IPS-18c (cell line): ENCODE results near the gene PRKG1.
"Not testable (repeated sequence)": the region's sequence is repeated elsewhere in the genome, so short reads cannot be mapped to it uniquely, and the experiment has no call there.

Experiments
- H3K4me3 ChIP-seq: 2 replicates; pipeline ENCODE4 v1.7.0; 2013; ENCODE audit warnings: low read depth, mild to moderate bottlenecking, low read length, moderate library complexity; ENCODE audit not compliant: insufficient read depth
- H3K9me3 ChIP-seq: one replicate; pipeline ENCODE4 v1.6.1; 2013; ENCODE audit warnings: mild to moderate bottlenecking, low read length, moderate library complexity; ENCODE audit not compliant: control insufficient read depth, insufficient read depth

The PRKG1 gene

DNA sequence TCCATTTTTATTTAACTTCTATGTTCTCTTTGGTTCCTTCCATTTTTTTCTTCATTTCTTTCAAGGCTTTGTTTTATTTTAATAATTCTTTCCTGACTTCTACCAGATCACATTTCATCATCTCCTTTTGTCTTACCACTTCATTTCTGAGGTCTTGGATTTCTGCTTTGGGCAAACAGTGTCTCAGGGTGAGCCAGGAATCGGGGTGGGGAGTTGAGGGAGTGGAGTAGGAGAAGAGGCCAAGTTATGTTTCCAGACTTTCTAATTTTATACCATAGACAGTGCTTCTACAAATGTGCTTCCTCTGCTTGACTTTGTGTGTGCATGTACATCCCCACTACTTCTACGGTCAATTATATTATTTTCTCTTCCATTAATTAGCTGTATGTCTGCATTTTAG is 112.1 kb downstream of the PRKG1 start:
- Histone ChIP-seq H3K9me3 (no peaks in the 10 kb centered on the region), H3K4me3 (no peak overlapping the region)

DNA sequence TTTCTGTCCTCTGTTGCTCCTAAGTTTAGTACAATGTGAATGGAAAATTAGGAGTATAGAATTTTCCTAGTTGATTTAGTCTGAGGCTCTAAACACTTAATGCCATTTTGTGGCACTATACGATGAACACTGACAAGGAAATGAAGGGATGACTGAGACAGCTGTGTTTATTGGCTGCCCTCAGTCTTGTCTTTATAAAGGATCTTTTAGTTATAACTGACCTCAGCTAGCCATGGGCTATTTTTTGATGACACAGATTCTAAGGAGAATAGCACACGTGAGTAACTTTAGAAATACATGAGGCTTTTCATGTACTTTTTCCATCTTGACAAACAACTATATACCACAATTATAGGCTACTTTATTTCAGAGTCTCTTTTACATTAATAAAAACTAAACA is 113.7 kb downstream of the PRKG1 start:
- no peak overlapping the region for H3K4me3 ChIP-seq
- no peaks in the 10 kb centered on the region for H3K9me3 ChIP-seq

DNA sequence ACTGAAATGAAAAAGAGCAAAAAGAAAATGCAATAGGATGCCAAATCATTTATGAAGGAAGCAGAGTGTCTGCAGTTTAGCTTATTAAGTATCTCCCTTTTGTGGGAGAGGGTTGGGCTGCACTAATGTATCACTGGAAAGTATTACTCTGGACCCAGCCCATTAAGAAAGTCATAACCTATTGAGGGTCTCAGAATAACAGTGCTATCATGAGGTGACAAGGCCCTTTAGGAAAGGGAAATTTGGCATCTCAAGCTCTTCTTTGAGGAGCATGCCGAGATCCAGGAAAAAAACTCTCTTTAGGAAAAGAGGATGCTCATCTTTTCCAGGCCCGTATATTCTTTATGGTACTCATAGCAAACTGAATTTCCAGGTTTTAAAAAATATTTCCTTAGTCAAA is 114.6 kb downstream of the PRKG1 start:
- no peak overlapping the region for H3K4me3 ChIP-seq
- no peaks in the 10 kb centered on the region for H3K9me3 ChIP-seq

DNA sequence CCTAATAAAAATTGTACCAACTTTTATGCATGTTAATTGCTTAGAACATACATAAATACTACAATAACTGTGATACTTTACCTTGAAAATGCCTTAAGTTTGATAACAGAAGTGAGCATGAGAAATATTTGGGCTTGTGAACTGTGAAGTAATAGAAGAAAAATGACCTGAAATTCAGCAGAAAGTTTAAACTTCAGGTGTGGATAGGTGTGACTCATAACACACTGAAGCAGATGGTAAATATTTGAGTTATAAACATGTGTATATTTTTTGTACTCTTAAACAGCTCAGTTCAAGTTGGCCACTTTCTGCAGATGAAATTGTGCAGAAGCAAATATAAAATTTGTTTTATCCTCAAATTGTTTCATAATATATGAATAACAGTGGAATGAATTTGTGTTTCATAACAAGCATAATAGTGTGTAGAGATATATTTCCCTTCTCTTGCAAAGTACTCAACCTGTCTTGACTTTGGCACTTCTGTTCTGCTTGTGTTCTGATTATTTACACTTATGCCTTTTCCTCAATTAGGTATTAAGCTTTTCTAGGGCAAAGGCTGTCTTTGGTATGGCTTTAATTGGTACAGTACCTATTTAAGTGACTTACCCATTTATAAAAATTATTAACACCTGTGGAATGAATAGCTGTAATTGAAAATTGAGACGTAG is 122.4 kb downstream of the PRKG1 start:
- H3K9me3 ChIP-seq, result no peaks in the 10 kb centered on the region
- H3K4me3 ChIP-seq, result no peak overlapping the region

DNA sequence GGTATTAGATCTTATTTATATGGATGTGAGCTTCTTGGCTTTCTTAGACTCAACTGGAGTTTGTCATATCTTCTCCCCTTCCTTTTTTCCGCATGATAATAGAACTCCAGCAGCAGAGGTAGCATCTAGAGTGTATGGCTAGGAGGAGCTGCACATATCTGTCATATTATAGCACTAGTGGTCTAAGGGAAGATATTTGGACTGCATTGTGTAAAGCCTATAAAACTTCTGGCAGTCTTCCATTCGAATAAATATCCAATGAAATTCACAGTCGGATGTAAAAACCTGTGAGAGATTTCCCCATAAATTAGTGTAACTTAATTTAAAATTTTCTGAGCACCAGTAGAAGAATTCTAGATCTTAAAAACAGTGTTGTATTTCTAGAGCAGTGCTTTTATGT is 123.9 kb downstream of the PRKG1 start:
- H3K4me3 ChIP-seq, result no peak overlapping the region
- H3K9me3 ChIP-seq, result no peaks in the 10 kb centered on the region

DNA sequence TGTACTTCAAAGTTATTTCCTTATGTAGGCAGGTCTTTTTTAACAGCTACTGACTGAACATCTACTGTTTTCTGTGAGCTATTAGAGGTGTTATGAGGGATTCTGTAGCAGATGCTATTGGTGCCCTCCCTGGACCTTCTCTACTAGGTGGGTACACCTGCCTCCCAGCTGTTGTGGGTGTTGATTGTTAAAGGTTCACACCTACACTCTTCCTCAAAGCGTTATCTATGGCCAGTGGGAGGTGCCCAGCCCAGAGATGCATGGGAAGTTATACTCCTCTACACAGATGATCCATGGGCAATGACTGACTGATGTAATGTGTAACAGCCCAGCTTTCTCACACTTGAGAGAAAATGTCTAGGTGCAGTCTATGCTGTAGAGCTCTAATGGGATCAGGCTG is 127.7 kb downstream of the PRKG1 start:
- H3K9me3 ChIP-seq, result no peaks in the 10 kb centered on the region
- no peak overlapping the region for H3K4me3 ChIP-seq

DNA sequence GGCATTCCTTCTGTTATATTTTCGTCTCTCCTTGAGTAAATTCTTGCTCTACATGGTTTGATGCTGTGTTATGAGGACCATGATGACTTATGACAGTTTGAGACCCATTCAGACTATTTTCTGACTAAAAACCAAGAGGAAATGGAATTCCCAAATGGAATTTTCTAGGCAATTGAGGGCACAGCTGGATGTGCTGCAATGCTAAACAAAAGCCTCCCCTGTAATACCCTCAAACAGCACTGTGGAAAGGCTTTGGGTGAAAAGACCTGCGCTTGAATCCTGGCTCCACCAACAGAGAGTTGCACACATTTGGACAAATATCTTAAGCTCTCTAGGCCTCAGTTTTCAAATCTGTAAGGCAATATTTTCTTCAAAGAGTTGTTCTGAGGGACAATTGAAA is 129.1 kb downstream of the PRKG1 start:
- H3K9me3 ChIP-seq, result no peaks in the 10 kb centered on the region
- H3K4me3 ChIP-seq, result no peak overlapping the region

DNA sequence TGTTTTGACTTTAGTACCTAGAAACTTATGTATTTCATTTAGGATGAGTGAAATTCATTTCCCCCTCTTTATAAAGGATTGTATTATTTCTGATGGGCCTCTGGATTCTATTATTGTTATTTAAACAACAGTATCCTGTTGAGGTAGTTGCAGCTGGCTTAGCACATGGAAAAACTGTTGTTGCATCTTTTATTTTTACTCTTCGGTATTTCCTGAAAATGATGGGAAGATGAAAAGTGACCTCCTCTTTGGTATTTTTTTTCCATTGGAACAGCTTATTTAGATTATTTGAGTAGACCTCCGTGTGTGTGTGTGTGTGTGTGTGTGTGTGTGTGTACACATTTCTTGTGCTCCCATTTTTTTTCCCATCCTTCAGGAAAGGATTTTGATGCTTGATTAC is 129.8 kb downstream of the PRKG1 start:
- Histone ChIP-seq H3K4me3 (no peak overlapping the region), H3K9me3 (no peaks in the 10 kb centered on the region)

DNA sequence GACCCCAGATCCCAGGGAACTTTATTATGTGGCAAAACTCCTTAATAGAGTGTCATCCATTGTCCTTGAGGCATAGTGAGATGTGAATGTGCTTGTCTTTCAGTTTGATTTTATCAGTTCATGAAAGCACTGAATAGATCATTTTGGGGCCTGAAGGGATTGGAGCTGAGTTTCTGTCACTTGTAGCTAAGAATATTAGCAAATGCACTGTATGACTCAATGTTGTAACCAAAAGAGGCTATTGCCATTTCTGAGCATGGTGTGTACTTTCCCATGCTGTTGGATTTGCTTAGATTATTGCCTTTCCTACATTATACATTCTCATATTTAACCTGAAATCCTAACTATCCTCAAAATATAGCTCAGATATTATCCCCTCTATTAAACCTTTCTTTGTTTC is 130.4 kb downstream of the PRKG1 start:
- Histone ChIP-seq H3K9me3 (no peaks in the 10 kb centered on the region), H3K4me3 (no peak overlapping the region)

DNA sequence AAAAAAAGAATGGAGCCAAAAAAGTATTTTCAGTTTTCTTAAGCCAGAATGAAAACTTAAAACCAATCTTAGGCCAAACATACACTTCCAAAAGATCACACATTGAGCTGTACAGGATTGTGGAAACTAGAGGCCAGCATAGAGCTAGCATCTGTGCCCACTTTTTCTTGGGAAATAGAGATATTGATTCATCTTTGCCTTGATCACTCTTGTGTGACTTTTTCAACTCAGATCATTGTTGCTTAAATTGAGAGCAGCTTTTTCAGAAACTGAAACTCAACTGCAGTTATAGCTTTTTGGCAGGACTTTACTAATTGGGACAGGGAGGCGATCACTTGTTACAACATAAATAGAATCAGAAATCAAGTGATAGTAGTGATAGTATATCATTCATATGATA is 132.2 kb downstream of the PRKG1 start:
- no peaks in the 10 kb centered on the region for H3K9me3 ChIP-seq
- no peak overlapping the region for H3K4me3 ChIP-seq

DNA sequence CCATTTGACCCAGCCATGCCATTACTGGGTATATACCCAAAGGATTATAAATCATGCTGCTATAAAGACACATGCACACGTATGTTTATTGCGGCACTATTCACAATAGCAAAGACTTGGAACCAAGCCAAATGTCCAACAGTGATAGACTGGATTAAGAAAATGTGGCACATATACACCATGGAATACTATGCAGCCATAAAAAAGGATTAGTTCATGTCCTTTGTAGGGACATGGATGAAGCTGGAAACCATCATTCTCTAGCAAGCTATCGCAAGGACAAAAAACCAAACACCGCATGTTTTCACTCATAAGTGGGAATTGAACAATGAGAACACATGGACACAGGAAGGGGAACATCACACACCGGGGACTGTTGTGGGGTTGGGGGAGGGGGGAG is 138.7 kb downstream of the PRKG1 start:
- H3K4me3 ChIP-seq, H3K9me3 ChIP-seq: not testable (repeated sequence)

DNA sequence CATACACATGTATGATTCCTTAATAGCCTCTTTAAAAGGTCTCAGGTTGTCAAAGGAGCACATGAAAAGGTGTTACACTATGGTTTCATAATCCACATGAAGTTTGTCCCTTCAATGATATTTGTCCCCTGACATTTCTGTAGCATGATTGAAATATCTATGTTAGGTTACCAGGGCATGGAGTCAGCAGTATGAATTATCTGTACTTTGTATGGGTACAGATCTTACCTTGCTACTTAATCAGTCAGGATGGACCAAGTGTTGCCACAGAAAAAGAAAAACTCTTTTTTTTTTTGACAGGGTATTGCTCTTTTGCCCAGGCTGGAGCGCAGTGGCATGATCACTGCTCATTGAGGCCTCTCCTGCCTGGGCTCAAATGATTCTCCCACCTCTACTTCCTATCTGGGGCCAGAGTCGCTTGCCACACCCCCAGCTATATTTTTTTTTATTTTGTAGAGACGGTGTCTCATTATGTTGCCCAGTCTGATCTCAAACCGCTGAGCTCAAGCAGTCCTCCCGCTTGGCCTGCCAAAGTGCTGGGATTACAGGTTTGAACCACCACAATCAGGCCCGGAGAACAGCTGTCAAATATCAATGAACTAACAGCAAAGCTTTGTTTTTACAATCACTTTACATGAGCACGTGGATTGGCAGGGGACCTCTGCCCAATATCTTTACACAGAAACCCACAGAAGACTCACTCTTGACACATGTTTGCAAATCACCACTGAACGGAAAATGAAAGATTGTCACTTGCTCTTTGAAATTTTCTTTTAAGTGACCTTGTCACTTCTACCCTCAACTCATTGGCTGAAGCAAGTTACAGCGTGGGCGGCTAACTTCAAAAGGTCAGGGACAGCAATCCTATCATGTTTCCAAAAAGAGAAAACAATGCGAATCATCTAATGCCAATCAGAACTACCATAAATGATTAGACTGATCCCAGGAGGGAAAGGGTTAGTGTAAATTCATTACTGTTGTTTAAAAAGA is 140.2 kb downstream of the PRKG1 start:
- H3K4me3 ChIP-seq, result no peak overlapping the region
- H3K9me3 ChIP-seq, result no peaks in the 10 kb centered on the region

DNA sequence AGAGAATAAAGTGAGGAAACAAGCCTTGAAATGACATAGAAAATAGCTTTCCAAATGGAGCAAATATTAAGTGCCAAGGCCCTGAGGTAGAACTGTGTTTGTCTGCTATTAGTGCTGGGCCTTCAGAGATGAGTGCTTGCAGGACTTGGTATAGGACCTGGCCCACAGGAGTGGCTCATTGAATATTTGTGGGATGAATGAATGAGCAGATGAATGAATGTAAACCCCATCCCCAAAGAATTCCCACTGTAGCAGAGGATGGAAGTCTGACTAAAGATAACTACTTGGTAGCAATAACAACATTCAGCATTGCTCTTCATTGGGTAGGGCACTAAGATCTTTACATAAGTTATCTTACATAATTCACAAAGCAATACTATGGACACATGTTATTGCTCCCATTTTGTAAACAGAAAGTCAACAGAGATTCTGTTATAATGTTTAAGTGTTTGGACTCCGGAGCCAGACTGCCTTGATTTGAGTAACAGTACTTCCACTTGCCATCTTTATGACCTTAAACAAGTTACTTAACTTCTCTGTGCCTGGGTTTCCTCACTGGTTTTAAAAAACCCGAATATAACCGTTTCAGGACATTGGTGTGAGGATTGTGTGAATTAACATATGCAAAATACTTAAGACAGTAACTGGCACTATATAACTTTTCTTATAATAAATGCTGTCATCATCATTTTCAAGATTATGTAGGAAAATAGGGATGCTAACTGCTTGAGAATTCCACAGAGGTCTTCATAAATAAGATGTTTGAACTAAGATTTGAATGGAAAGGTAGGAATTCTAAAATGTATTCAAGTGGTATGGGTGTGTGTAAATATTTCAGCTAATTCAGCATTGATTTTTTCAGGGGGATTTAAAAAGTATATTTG is 141.9 kb downstream of the PRKG1 start:
- Histone ChIP-seq H3K9me3 (no peaks in the 10 kb centered on the region), H3K4me3 (no peak overlapping the region)

DNA sequence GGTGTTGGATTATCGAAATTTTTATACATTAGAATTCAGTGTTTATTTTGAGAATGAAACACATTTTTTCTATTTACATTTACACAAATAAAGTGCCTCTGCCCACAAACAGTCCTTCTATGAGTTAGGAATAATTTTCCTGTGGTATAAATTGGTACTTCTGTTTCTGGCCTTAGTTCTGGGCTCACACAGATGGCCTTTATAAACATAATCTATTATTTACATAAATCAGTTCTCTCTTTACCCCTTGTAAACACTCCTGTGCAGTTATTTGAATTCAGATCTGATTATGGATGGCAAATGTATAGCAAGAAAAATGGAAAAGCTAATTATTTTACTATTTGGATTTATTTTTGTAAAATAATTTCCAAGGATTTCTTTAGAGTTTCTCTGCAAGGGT is 143.2 kb downstream of the PRKG1 start:
- no peaks in the 10 kb centered on the region for H3K9me3 ChIP-seq
- no peak overlapping the region for H3K4me3 ChIP-seq

DNA sequence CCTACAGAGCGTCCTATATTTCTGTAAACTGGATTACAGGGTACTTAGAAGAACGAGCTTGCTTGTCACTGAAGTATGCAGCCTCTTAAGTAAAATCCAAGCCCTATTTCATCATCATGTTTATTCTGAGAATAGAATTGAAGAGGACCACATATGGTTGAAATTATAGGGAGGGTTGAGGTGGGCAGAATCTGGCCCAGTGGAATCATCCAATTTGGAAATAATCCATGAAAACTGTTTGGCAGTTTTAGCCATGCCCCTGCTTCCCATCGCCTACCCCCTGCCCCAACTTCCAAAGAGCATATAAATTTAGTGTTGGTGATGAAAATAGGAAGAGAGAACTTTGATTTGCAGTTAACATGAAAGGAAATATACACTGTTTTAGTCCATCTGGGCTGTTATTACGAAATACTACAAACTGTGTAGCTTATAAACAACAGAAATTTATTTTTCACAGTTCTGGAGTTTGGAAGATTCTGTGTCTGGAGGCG is 150.4 kb downstream of the PRKG1 start:
- Histone ChIP-seq H3K4me3 (no peak overlapping the region), H3K9me3 (no peaks in the 10 kb centered on the region)

DNA sequence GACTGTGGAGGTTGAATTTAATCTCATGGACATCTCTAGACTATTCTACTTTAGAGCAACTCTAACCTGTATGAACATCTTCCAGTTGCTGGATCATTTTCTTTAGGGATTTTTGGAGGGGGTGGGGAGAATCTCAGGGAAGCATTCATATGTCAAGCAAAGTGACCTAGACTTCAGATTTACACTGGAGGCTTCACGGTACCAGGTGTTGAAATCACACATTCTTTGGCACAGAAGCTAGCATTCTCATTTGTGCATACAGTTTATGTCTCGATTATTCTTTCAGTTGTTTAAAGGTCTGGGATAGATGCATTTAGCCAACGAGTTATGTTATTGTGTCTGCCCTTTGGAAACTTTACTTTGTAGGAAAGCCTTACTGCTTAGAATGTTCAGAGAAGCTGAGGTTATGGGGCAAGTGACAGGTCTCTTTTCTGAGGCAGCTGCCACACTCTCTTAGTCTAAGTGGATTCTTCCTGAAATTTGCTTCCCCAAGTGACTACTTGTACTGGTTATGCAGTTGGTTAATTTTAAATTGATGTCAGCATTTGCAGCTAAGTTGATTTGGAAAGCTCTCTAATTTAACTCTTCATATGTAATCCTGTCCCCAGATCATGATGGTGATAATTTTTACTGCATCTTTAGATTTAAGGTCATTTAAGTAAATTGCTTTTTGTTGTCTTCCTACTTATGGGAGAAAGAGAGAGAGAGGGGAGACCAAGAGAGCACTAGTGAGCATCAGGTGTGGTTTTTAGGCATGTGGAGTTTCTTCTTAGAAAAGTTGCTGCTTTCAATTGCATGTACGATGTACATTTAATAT is 153.8 kb downstream of the PRKG1 start:
- no peak overlapping the region for H3K4me3 ChIP-seq
- no peaks in the 10 kb centered on the region for H3K9me3 ChIP-seq

DNA sequence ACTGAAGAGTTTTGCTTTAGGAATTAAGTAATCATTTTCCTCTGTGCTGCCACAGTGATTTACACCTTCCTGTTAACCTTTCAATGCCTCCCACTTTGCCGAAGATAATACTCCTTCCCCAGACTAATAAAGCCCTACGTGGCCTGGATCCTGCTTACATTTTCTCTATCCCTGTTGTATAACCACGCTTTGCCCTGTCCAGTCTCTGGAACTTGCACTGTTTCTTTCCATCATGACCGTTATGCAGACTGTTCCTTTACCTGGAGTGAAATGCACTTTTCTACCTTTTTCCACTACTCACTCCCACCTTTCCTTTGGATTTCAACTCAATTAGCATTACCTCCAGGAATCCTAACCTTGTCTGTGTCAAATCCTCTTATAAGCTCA is 154.4 kb downstream of the PRKG1 start:
- no peaks in the 10 kb centered on the region for H3K9me3 ChIP-seq
- no peak overlapping the region for H3K4me3 ChIP-seq
